ENCODE results near the gene KIT.
"Not testable (repeated sequence)": the region's sequence is repeated elsewhere in the genome, so short reads cannot be mapped to it uniquely, and the experiment has no call there.

KIT gene

DNA sequence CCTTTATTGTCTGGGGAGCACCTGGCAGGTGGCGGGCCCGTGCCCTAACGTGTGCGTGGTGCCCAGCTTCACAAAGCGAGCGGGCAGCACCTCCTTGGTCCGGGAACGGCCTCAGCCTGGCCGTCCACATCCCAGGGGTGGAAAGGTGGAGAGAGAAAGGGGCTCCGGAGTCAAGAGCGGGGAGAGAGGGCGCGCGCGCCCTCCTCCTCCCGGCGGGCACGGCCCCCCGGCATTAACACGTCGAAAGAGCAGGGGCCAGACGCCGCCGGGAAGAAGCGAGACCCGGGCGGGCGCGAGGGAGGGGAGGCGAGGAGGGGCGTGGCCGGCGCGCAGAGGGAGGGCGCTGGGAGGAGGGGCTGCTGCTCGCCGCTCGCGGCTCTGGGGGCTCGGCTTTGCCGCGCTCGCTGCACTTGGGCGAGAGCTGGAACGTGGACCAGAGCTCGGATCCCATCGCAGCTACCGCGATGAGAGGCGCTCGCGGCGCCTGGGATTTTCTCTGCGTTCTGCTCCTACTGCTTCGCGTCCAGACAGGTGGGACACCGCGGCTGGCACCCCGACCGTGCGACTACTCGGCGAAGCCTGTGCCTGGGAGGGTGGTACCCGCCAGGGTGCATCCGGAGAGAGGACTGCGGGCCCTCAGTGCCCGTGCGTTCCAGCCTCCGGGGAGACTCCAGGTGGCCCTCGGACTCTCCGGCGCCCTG is at the start of gene KIT:
KIT (plus strand) TSS at position 407 of the 701 bp plus-strand sequence; CDS start at position 465, 58 bp downstream.
- no peak for DNase-seq (ENCODE audit: extremely low read depth in 1 of 2, low read depth in 1 of 2)

DNA sequence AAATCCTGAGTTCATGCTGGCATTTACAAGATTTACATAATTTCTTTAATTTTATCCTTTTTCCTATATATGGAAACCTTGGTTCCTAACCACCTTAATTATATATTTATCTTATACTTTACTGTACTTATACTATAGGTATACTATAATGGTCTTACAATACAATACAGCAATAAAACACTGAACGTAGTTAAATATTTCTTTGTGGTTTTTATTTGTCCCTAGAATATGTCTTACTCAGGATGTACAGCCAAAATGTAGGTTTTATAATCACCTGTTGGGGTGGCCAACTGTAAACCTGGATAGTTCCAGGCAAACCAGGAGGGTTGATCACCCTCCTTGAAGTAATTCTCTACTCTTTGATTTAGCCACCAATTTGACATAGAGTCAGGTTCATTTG is 48.4 kb upstream of the KIT start:
- no peak for DNase-seq (ENCODE audit: extremely low read depth in 1 of 2, low read depth in 1 of 2)

DNA sequence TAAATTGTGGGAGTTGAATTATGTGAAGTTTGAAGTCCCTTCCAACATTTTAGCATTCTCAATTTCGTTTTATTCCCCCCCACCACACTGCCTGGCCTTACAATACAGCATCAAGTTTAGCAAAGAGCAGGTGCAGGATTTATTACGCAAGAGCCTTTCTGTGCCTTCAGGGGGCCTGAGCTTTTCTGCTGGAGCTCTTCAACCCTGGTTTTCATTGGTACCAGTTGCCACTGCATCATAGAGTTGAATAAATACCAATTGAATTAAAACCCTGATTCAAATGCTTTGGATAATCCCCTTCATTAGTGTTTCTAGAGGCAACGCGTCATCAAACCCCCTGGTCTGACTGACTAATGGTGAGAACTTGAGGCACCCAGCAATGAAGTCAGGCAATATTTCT is 43.6 kb upstream of the KIT start:
- no peak for DNase-seq (ENCODE audit: extremely low read depth in 1 of 2, low read depth in 1 of 2)

DNA sequence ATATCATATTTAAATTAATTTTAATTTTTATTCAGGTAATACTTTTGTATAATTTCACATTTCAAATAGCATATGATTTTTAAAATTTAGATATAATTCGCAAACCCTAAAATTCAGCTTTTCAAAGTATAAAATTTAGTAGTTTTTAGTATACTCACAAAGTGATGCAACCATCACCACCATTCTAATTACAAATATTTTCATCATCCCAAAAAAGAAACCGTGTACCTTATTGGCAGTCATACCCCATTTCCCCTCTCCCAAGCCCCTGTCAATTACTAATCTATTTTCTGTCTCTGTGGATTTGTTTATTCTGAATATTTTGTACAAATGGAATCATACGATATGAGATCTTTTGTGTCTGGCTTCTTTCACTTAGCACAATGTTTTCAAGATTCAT is 37.0 kb upstream of the KIT start:
- no peak for DNase-seq (ENCODE audit: extremely low read depth in 1 of 2, low read depth in 1 of 2)

DNA sequence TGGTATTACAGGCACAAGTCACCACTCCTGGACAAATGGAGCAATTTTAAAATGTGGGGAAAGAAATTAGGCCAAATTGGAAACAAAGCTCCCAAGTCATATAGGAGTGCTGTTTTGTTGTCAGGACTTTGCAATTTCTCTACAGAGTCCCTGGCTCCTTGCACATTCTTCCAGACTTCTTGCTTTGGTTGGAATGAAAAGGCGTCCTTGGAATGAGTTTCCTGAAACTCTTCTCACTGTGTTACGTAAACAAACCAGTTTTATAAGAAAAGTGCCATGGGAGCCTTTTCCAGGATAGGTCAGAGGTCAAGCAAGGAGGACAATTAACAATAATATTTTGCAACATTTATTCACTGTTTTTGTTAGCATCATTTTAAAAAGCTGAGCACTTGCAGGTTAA is 32.4 kb upstream of the KIT start:
- no peak for DNase-seq (ENCODE audit: extremely low read depth in 1 of 2, low read depth in 1 of 2)

DNA sequence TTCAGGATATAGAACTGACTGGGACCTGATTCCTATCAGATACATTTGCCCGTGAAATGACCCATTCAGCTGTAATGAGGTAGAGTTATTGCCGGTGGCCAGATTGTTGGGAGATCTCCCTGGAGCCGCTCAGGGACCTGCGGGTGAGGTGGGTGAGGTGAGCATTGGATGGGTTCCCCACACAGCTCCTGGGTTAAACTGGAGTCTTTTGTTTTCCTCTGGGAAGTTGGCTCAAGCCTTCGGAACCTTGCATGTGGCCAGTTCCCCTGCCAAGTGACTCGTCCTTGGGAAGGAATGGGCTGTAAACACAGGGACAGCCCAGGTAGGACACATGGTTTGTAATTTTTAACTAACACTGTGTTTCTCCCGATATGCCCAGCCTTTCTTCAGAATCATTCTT is 31.6 kb upstream of the KIT start:
- DNase-seq (ENCODE audit: extremely low read depth in 1 of 2, low read depth in 1 of 2): no peak

DNA sequence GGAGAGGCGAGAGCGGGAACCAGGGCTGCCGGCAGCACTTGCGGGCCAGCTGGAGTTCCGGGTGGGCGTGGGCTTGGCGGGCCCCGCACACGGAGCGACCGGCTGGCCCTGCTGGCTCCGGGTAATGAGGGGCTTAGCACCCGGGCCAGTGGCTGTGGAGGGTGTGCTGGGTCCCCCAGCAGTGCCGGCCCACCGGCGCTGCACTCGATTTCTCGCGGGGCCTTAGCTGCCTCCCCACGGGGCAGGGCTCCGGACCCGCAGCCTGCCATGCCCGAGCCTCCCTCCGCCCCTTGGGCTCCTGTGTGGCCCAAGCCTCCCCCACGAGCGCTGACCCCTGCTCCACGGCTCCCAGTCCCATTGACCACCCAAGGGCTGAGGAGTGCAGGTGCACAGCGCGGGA is 25.2 kb upstream of the KIT start:
- DNase-seq (ENCODE audit: extremely low read depth in 1 of 2, low read depth in 1 of 2): no peak

DNA sequence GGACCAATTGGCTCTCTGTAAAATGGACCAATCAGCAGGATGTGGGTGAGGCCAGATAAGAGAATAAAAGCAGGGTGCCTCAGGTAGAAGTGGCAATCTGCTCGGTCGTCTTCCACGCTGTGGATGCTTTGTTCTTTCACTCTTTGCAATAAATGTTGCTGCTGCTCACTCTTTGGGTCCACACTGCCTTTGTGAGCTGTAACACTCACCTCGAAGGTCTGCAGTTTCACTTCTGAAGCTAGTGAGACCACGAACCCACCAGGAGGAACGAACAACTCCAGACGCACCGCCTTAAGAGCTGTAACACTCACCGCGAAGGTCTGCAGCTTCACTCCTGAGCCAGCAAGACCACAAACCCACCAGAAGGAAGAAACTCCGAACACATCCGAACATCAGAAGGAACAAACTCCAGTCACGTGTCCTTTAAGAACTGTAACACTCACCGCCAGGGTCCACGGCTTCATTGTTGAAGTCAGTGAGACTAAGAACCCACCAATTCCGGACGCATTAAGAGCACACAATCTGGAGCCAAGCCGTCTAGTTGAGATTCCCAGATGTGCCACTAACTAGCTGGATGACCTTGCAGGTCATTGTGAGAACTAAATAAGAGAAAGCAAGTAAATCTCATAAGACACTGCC is 24.5 kb upstream of the KIT start:
- DNase-seq (ENCODE audit: extremely low read depth in 1 of 2, low read depth in 1 of 2): not testable (repeated sequence)

DNA sequence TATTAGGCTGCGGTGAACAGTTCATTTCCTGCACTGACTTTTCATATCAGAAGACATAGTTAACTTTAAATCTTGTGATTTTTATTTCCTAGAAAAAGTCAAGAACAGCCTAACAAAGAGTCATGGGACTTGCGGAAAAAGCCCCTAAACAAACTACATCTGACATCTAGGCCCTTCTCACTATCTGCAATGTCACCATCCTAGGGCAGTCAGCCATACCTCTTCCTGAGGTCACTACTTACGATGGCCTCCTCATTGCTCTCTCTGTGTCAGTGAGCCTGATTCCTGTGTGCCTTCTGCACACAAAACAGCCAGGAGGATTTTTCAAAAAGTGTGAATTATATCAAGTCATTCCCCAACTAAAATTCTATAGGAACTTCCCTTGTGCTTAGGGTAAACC is 22.4 kb upstream of the KIT start:
- no peak for DNase-seq (ENCODE audit: extremely low read depth in 1 of 2, low read depth in 1 of 2)

DNA sequence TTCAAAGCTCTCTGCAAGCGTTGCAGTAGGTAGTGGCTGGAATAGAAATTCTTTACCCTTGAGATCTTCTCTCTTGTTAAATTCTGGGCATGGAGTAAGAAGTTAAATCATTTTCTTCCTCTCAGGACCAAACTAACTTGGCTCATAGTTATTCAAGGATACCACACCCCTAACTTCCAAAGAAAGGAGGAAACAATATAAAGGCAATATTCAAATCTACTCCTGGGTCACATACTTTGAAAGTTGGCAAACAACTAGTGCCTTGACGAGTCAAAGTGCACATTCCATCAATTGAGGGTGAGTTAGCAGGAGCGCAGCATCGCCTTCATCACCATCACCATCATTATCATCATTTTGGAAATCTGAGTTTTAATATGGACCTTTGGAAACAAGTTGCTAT is 20.4 kb upstream of the KIT start:
- DNase-seq (ENCODE audit: extremely low read depth in 1 of 2, low read depth in 1 of 2): no peak

DNA sequence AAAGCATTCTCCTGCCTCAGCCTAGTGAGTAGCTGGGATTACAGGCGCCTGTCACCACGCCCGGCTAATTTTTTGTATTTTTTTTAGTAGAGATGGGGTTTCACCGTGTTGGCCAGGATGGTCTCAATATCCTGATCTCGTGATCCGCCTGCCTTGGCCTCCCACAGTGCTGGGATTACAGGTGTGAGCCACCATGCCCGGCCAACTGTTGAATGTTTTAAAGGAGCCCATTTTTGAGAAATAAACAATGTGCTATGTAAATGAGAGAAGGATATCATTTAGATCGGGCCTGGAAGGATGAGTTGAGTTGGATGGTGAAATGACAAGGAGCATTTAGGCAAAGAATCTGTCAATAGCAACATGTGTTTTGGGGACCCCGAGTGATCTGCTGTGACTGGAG is 16.7 kb upstream of the KIT start:
- not testable (repeated sequence) for DNase-seq (ENCODE audit: extremely low read depth in 1 of 2, low read depth in 1 of 2)

DNA sequence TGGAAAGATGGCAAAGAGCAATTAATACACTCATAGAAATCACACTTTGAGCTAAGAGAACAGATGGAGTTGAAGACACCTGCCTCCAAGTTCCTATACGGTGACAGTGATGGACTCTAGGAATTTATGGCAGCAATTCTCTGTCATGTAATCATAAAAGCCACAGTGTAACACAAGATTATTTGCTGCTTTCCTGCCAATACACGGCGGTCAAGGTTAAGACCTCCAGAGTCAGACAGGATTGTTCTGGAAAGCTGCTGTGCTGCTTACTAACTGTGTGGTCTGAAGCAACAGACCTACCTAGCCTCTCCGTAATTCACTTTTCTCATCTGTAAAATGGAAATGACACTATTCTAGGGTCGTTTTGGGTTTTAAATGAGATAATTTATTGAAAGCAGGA is 14.6 kb upstream of the KIT start:
- DNase-seq (ENCODE audit: extremely low read depth in 1 of 2, low read depth in 1 of 2): no peak

DNA sequence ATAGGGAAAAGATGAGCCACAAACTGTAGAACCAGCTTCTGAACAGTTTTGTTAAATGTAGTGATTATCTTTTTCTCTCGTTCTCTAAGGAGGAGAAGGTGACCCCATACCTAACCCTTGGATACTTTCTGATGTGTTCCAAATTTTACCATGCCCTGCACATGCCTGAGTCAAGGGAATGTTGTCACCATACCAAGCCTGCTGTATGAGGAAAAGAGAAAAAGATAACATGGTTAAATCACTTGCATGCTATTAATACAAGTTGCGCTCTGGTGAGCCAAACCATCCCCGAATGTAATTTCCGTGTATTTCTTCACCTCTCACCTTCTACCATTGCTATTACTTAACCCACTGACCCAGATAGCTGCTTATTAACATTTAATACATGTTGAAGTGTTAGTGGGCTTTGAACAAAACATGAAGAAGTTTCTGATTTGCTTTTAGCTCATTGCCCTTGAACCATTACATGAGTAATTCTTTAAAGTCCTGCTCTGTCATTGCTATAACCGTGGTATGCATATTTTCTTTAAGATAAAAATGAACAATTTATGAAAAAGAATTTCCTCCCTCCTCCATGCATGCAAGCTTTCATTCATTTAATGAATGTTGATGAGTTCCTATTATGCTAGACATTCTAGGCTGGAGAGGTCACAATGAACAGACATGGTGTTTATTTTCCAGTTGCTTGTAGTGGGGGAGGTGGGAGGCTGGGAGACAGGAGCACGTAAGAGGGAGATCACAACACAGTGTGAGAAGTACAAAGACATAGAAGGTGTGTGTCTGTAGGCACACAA is 13.6 kb upstream of the KIT start:
- DNase-seq (ENCODE audit: extremely low read depth in 1 of 2, low read depth in 1 of 2): no peak

DNA sequence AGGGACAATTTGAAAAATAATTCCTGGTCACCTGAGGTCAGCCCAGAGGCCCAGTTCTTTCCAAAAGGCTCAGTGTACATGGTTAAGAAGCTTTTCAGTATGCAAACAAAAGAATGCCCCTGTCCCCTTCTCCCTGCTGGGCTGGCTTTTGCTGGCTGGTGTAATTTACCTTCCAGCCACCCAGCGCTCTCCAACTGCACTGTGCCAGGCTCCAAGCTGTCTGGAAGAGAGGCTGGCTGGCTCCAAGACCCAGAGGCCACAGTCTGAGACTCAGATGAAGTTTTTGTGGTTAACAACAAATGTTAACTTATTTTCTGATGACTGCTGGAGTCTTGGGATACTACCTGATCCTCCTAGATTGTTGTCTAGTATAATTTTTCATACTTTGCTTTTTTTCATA is 11.9 kb upstream of the KIT start:
- no peak for DNase-seq (ENCODE audit: extremely low read depth in 1 of 2, low read depth in 1 of 2)

DNA sequence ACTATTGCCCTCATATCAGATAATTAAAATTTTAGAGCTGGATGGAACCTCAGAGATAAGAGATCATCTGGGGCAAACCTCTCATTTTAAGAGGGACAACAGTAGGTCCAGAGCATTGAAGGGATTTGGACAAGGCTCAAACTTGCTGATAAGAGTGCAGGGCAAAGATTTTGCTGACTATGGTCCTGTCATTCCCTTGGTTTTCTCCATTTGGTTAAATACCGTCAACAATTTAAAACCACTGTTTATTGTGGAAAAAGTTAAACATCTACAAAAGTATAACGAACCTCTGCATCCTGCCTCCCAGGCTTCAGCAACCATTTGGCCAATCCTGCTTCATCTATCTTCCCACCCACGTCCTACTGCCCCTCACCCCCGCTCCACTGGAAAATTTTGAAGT is 10.7 kb upstream of the KIT start:
- no peak for DNase-seq (ENCODE audit: extremely low read depth in 1 of 2, low read depth in 1 of 2)

DNA sequence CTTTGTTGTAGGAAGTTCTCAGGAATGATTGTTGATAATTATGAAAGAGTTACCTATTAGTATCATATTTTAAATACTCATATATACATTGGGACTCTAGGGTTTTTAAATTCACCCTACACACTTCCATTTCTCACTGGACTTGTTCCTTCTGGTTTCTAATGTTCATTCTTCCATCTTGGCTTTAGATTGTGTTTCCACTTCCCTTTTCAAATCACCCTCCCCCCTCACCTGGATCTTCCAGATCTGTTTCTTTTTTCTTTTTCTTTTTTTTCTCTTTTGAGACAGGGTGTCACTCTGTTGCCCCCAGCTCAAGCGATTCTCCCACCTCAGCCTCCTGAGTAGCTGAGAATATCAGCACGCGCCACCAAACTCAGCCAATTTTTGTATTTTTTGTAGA is 6.7 kb upstream of the KIT start:
- DNase-seq (ENCODE audit: extremely low read depth in 1 of 2, low read depth in 1 of 2): no peak

DNA sequence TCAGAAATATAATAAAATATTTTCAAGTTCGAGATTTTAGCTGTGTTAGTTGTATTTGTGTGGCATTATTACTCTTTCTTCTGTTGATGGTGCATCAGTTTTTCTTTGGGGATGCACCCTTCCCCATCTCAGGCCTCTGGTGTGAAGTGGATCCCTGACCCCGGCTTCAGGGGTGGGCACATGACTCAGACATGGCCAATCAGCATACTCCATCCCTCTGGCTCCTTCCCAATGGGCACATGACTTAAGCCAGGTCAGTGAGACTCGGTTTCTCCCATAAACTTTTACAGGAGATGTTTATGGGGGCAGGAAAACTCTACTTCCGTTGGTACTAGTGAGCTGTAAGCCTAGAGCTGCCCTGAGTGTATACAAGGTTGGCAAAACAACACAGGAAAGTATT is 3.0 kb upstream of the KIT start:
- DNase-seq (ENCODE audit: extremely low read depth in 1 of 2, low read depth in 1 of 2): no peak

DNA sequence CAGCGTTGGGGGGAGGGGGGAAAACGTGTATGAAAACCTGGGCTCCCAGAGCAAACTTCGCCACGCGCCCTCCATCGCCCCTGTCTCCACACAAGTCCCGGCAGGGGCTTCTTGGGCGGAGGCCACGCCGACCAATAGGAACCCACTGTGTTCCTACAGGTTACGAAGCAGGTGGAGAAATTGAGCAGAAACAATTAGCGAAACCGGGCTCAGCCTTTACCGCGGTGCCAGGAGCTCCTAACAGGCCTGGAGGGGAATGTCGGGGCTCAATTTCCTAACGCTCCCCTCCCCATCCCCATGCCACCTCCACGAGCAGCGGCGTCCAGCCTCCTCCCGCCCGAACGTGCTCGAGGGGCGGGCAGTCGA is 589 bp upstream of the KIT start:
- DNase-seq (ENCODE audit: extremely low read depth in 1 of 2, low read depth in 1 of 2): no peak

DNA sequence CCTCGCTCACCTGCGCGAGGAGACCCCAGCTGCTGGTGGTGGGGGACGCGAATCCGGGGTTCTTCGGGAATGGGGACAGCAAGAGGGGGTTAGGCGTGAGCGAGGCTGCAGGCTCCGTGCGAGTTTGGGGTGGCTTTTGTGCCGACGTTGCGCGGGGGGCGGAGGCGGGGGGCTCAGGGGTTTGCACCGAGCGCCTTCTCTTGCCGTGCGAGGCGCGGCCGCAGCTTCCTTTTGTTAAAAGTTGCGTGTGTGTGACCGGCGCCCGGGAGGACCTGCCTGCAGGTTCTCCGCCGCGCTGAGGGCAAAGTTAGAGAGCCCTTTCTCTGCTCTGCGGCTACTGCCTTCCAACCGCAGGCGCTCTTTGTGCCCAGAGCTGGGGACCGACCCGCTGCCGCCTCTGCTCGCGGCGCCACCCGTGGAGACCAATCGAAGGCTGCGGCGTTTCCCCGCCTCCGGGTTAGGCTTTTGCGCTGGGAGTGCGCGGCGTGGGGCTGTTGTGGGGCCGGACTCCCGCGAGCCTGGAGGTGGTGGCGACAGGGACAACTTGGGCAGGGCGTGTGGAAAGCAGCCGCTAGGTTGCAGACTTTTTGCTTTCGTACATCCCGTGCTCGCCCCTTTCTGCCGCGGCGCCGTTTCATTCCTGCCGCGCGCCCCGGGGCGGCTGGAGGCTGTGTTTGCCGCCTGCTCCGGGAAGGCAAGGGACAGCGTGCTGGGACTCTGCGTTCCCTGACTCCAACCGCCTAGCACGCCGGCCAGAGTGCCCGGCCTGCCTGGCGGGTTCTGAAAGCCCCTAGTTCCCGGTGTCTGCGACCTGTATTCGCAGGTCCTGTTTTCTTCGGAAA is 716 bp downstream of the KIT start:
- no peak for DNase-seq (ENCODE audit: extremely low read depth in 1 of 2, low read depth in 1 of 2)

DNA sequence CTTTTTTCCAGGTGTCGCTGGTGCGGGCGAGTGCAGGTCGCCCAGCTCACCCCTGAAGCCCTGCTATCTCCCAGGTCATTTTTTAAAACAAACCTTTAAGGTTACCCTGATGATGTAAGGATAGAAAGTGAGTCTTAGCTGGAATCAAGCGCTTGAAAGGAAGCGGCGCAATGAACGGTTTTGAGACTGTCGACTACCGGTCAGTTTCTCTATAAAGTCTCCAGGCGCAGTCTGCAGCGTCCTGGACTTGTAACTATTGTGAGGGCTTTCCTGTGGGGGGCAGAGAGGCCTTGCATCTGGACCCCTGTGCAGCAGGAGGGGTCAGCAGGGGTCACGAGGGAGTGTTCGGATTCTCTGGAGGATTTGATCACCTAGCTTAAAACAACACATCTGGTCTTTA is 1.6 kb downstream of the KIT start:
- DNase-seq (ENCODE audit: extremely low read depth in 1 of 2, low read depth in 1 of 2): no peak

All from stimulated activated CD8-positive, alpha-beta memory T cell treated with anti-CD3 and anti-CD28 coated beads, Interleukin-7, amount 100 ng/mL, for 48 hours (primary cell).